Neural progenitor cell (in vitro differentiated cells): ENCODE results near the gene KRTCAP2. TPM values are rescaled to one million over a fixed set of nuclear protein-coding genes. Genes with fewer than 3 reads are reported as not detected.

Experiments
- DNase-seq: peaks from one replicate; pipeline ENCODE4 v3.0.0-alpha.2; 2016; ENCODE audit warnings: low spot score
- H2AFZ ChIP-seq: fragments of 200-600 bp; sonication (generic); replicated peaks from 2 replicates; pipeline ENCODE4 v1.6.1; 2016; ENCODE audit warnings: antibody characterized with exemption
- H3F3A ChIP-seq: fragments of 200-600 bp; sonication (generic); 2 replicates; pipeline ENCODE4 v1.6.1; 2016; ENCODE audit warnings: antibody characterized with exemption, low read depth
- H3K27ac ChIP-seq: fragments of 200-600 bp; sonication (generic); 2 replicates; pipeline ENCODE4 v1.5.1; 2016; ENCODE audit warnings: mild to moderate bottlenecking
- H3K27me3 ChIP-seq: fragments of 200-600 bp; sonication (generic); 2 replicates; pipeline ENCODE4 v1.6.1; 2016; ENCODE audit warnings: mild to moderate bottlenecking, moderate library complexity
- H3K36me3 ChIP-seq: fragments of 200-600 bp; sonication (generic); 2 replicates; pipeline ENCODE4 v1.5.1; 2016
- H3K4me1 ChIP-seq: fragments of 200-600 bp; sonication (generic); 2 replicates; pipeline ENCODE4 v1.6.1; 2016; ENCODE audit warnings: mixed run types
- H3K4me2 ChIP-seq: fragments of 200-600 bp; sonication (generic); 2 replicates; pipeline ENCODE4 v1.6.1; 2016
- H3K4me3 ChIP-seq: fragments of 200-600 bp; sonication (generic); 2 replicates; pipeline ENCODE4 v1.5.1; 2016
- H3K79me2 ChIP-seq: fragments of 200-600 bp; sonication (generic); 2 replicates; pipeline ENCODE4 v1.6.1; 2016; ENCODE audit warnings: low read depth
- H3K9ac ChIP-seq: fragments of 200-600 bp; sonication (generic); 2 replicates; pipeline ENCODE4 v1.6.1; 2016
- H3K9me3 ChIP-seq: fragments of 200-600 bp; sonication (generic); 2 replicates; pipeline ENCODE4 v1.5.1; 2016; ENCODE audit warnings: low read depth
- H4K20me1 ChIP-seq: fragments of 200-600 bp; sonication (generic); 2 replicates; pipeline ENCODE4 v1.6.1; 2016; ENCODE audit warnings: low read depth
- H3K27ac Mint-ChIP-seq: 3 replicates; pipeline ENCODE4 v1.8.0; 2021; ENCODE audit warnings: mixed read lengths
- H3K27me3 Mint-ChIP-seq: 2 replicates; pipeline ENCODE4 v1.8.0; 2022; ENCODE audit warnings: low read depth, mild to moderate bottlenecking, inconsistent platforms, moderate library complexity, mixed read lengths; ENCODE audit not compliant: insufficient read depth
- H3K36me3 Mint-ChIP-seq: 3 replicates; pipeline ENCODE4 v1.8.0; 2021; ENCODE audit warnings: mixed read lengths
- H3K4me1 Mint-ChIP-seq: 3 replicates; pipeline ENCODE4 v1.8.0; 2021; ENCODE audit warnings: mixed read lengths
- H3K4me3 Mint-ChIP-seq: 3 replicates; pipeline ENCODE4 v1.8.0; 2021; ENCODE audit warnings: mild to moderate bottlenecking, moderate library complexity, mixed read lengths
- H3K9me3 Mint-ChIP-seq: 3 replicates; pipeline ENCODE4 v1.8.0; 2020; ENCODE audit warnings: mixed read lengths
- CTCF ChIP-seq: fragments of 200-600 bp; sonication (generic); IDR thresholded peaks from 2 replicates; pipeline ENCODE4 v1.5.1; 2017; ENCODE audit warnings: antibody characterized with exemption, mild to moderate bottlenecking
- EZH2 ChIP-seq: fragments of 200-600 bp; sonication (generic); IDR thresholded peaks from 2 replicates; pipeline ENCODE4 v1.6.1; 2017; ENCODE audit warnings: antibody characterized with exemption, mild to moderate bottlenecking, moderate library complexity
- EZH2phosphoT487 ChIP-seq: fragments of 200-600 bp; sonication (generic); IDR thresholded peaks from 2 replicates; pipeline ENCODE4 v1.6.1; 2017; ENCODE audit warnings: antibody characterized with exemption
- total RNA-seq: library from RNA; depleted of rRNA; stranded (reverse); fragments of >200 nt; gene quantifications from 2 replicates; pipeline ENCODE4 v1.2.3, GENCODE V29; 2015; ENCODE audit warnings: low replicate concordance

The KRTCAP2 gene
- total RNA-seq, 1 donor from 2014 or later = 37.8 TPM

- peaks cover 94% of the 10 kb centered on the region for H3F3A ChIP-seq
- H3K9me3 Mint-ChIP-seq = no peaks in the 10 kb centered on the region
- H3K9me3 ChIP-seq = no peaks in the 10 kb centered on the region
- DNase-seq = no peak
- no peaks in the 10 kb centered on the region for H3K27me3 ChIP-seq
- no peak for TF ChIP-seq EZH2
- no peak for TF ChIP-seq CTCF
- TF ChIP-seq EZH2phosphoT487 = no peak
- H3K4me3 ChIP-seq = no peak overlapping the region
- peak overlapping the region; percentile 58 for H3K27ac ChIP-seq
- H4K20me1 ChIP-seq = peaks cover 62% of the 10 kb centered on the region
- peaks cover 41% of the 10 kb centered on the region for H3K36me3 Mint-ChIP-seq
- H3K27ac Mint-ChIP-seq = peak overlapping the region; percentile 11
- peaks cover 21% of the 10 kb centered on the region for H3K79me2 ChIP-seq
- peaks cover 14% of the 10 kb centered on the region for H3K4me1 ChIP-seq
- no peak overlapping the region for H2AFZ ChIP-seq
- H3K36me3 ChIP-seq = no peaks in the 10 kb centered on the region
- H3K9ac ChIP-seq = no peak overlapping the region
- no peak overlapping the region for H3K4me2 ChIP-seq
- H3K4me3 Mint-ChIP-seq = peak overlapping the region; percentile 22
- H3K4me1 Mint-ChIP-seq = peaks cover 52% of the 10 kb centered on the region
- H3K27me3 Mint-ChIP-seq = peaks cover 31% of the 10 kb centered on the region
Observed at GRCh38 chr1:155202731-155203515, 29.8 kb upstream of the KRTCAP2 start.

DNA sequence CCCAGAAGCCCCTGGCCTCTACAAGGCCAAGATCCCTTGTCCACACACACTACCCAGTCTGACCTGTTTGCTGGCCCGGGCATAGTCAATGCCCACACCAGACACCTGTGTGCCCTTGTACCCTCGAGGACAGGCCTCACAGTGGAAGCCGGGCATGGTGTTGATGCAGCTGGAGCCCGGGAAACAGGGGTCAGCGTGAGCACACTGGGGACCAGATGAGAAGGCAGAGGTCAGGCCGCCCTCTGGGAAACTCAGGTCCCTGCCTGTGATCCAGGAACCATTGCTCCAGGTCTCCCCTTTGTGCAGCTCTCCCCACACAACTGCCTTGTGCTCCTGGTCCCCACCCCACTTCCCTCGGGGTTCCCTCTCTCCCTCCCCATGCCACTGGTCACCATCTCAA lies 29.1 kb upstream of the KRTCAP2 start:
- Histone ChIP-seq H3K4me1 (peaks cover 17% of the 10 kb centered on the region), H3K27ac (peak overlapping the region; percentile 53), H3K9me3 (no peaks in the 10 kb centered on the region), H3F3A (peaks cover 94% of the 10 kb centered on the region), H3K36me3 (no peaks in the 10 kb centered on the region), H3K79me2 (peaks cover 28% of the 10 kb centered on the region), H3K4me2 (no peak overlapping the region), H4K20me1 (peaks cover 70% of the 10 kb centered on the region), H3K9ac (no peak overlapping the region), H3K27me3 (no peaks in the 10 kb centered on the region), H3K4me3 (no peak overlapping the region), H2AFZ (no peak overlapping the region)
- Mint-ChIP-seq H3K27me3 (peaks cover 30% of the 10 kb centered on the region), H3K36me3 (peaks cover 48% of the 10 kb centered on the region), H3K4me3 (no peak overlapping the region), H3K4me1 (peaks cover 54% of the 10 kb centered on the region), H3K9me3 (no peaks in the 10 kb centered on the region), H3K27ac (peak overlapping the region; percentile 8)
- no peak for DNase-seq
- TF ChIP-seq CTCF = no peak
- TF ChIP-seq EZH2 = no peak
- TF ChIP-seq EZH2phosphoT487 = no peak

- Histone ChIP-seq H3K9me3 (no peaks in the 10 kb centered on the region), H3K27me3 (no peaks in the 10 kb centered on the region), H3F3A (peaks cover 93% of the 10 kb centered on the region), H3K79me2 (peaks cover 41% of the 10 kb centered on the region), H2AFZ (no peak overlapping the region), H3K4me1 (peaks cover 18% of the 10 kb centered on the region), H3K9ac (no peak overlapping the region), H3K4me2 (no peak overlapping the region), H3K36me3 (no peaks in the 10 kb centered on the region), H4K20me1 (peaks cover 74% of the 10 kb centered on the region), H3K27ac (peak overlapping the region; percentile 46), H3K4me3 (no peak overlapping the region)
- Mint-ChIP-seq H3K4me3 (peak overlapping the region; percentile 48), H3K4me1 (peaks cover 55% of the 10 kb centered on the region), H3K27ac (peak overlapping the region; percentile 84), H3K9me3 (peaks cover 2% of the 10 kb centered on the region), H3K27me3 (peaks cover 30% of the 10 kb centered on the region), H3K36me3 (peaks cover 57% of the 10 kb centered on the region)
- DNase-seq = no peak
- no peak for TF ChIP-seq EZH2phosphoT487
- no peak for TF ChIP-seq CTCF
- no peak for TF ChIP-seq EZH2
Observed at GRCh38 chr1:155200920-155201319, 27.8 kb upstream of the KRTCAP2 start.
